ENCODE results near the gene MAGEA8.

Gene MAGEA8

GRCh38 chrX:149837639-149838038 is 43.3 kb upstream of the MAGEA8 start:
- Histone ChIP-seq H3K4me3 (ENCODE audit: low read length in 2 of 2) (no peak overlapping the region), H2AK5ac (ENCODE audit: low read depth, low read length) (no peak overlapping the region), H4K8ac (ENCODE audit: low read depth, low read length) (no peak overlapping the region), H2AFZ (ENCODE audit: low read length) (no peak overlapping the region), H3K14ac (ENCODE audit: low read length) (no peak overlapping the region), H3K4ac (ENCODE audit: low read length) (no peak overlapping the region), H3K36me3 (replicated peaks in 1 of 2; ENCODE audit: control insufficient read depth in 2 of 2, insufficient read depth in 2 of 2, low read length in 2 of 2) (no peaks in the 10 kb centered on the region), H4K91ac (ENCODE audit: low read depth, low read length, poor library complexity) (no peak overlapping the region), H2BK5ac (ENCODE audit: low read length) (no peak overlapping the region), H2BK15ac (ENCODE audit: low read length) (no peak overlapping the region), H3K27ac (replicated peaks; ENCODE audit: low read length) (no peak overlapping the region), H3K27me3 (ENCODE audit: control insufficient read depth in 3 of 3, insufficient read depth in 3 of 3, low read depth in 1 of 3, low read length in 3 of 3) (peaks cover 0 to 5% (median 0%) of the 10 kb centered on the region in 3 experiments), H3K23ac (ENCODE audit: low read depth, low read length, poor library complexity) (no peak overlapping the region), H3K4me2 (ENCODE audit: insufficient read depth, low read length, poor library complexity, severe bottlenecking) (no peak overlapping the region), H3K18ac (ENCODE audit: low read length) (no peak overlapping the region), H3K79me1 (ENCODE audit: low read depth, low read length) (peaks cover 2% of the 10 kb centered on the region), H3K9ac (ENCODE audit: low read depth, low read length, poor library complexity) (no peak overlapping the region), H2BK12ac (ENCODE audit: low read length) (no peak overlapping the region), H3K4me1 (ENCODE audit: control insufficient read depth in 2 of 2, insufficient read depth in 1 of 2, low read depth in 1 of 2, low read length in 2 of 2) (no peaks in the 10 kb centered on the region), H2BK120ac (ENCODE audit: low read depth, low read length) (no peak overlapping the region), H3K9me3 (replicated peaks in 1 of 2; ENCODE audit: control insufficient read depth in 2 of 2, insufficient read depth in 1 of 2, low read depth in 1 of 2, low read length in 2 of 2) (no peaks in the 10 kb centered on the region)
- DNase-seq (ENCODE audit: low spot score) = no peak

- Histone ChIP-seq H3K14ac (ENCODE audit: low read length) (no peak overlapping the region), H3K18ac (ENCODE audit: low read length) (no peak overlapping the region), H2BK120ac (ENCODE audit: low read depth, low read length) (no peak overlapping the region), H4K8ac (ENCODE audit: low read depth, low read length) (no peak overlapping the region), H4K91ac (ENCODE audit: low read depth, low read length, poor library complexity) (no peak overlapping the region), H2BK12ac (ENCODE audit: low read length) (no peak overlapping the region), H3K36me3 (replicated peaks in 1 of 2; ENCODE audit: control insufficient read depth in 2 of 2, insufficient read depth in 2 of 2, low read length in 2 of 2) (no peaks in the 10 kb centered on the region), H2BK5ac (ENCODE audit: low read length) (no peak overlapping the region), H3K79me1 (ENCODE audit: low read depth, low read length) (peaks cover 2% of the 10 kb centered on the region), H3K4me3 (ENCODE audit: low read length in 2 of 2) (no peak overlapping the region), H3K27ac (replicated peaks; ENCODE audit: low read length) (no peak overlapping the region), H2AK5ac (ENCODE audit: low read depth, low read length) (no peak overlapping the region), H3K4ac (ENCODE audit: low read length) (no peak overlapping the region), H3K27me3 (ENCODE audit: control insufficient read depth in 3 of 3, insufficient read depth in 3 of 3, low read depth in 1 of 3, low read length in 3 of 3) (peaks cover 0 to 6% (median 0%) of the 10 kb centered on the region in 3 experiments), H2BK15ac (ENCODE audit: low read length) (no peak overlapping the region), H3K9ac (ENCODE audit: low read depth, low read length, poor library complexity) (no peak overlapping the region), H3K23ac (ENCODE audit: low read depth, low read length, poor library complexity) (no peak overlapping the region), H3K4me1 (ENCODE audit: control insufficient read depth in 2 of 2, insufficient read depth in 1 of 2, low read depth in 1 of 2, low read length in 2 of 2) (no peaks in the 10 kb centered on the region), H3K4me2 (ENCODE audit: insufficient read depth, low read length, poor library complexity, severe bottlenecking) (no peak overlapping the region), H2AFZ (ENCODE audit: low read length) (no peak overlapping the region), H3K9me3 (replicated peaks in 1 of 2; ENCODE audit: control insufficient read depth in 2 of 2, insufficient read depth in 1 of 2, low read depth in 1 of 2, low read length in 2 of 2) (no peaks in the 10 kb centered on the region)
- no peak for DNase-seq (ENCODE audit: low spot score)
- no CpG with 5 or more reads among the region's 2 CpGs for WGBS, 2 donors (ENCODE audit: extremely low coverage in 2 of 2, insufficient read length in 2 of 2, insufficient replicate concordance in 1 of 2)
Measured at GRCh38 chrX:149841929-149842328, 39.1 kb upstream of the MAGEA8 start.

DNA sequence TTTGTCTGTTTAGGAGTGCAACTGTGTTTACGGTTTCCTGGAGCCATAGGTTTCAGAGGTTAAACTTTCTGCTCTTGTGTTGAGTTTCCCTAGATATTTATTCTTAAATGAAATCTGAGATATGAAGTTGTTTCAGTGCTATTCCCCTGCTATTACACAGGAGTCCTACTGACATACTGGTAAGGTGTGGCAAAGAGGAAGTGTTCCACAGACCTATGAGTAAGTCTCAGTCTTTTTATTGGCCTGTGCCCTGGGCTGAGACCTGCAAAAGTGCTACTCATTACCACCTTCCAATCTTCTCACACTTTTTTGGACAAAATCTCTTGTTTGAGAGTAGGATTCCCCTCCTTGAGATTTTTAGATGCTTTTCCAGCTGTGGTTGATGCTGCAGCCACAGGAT is 35.6 kb upstream of the MAGEA8 start:
- Histone ChIP-seq H4K8ac (ENCODE audit: low read depth, low read length) (no peak overlapping the region), H3K23ac (ENCODE audit: low read depth, low read length, poor library complexity) (no peak overlapping the region), H3K36me3 (replicated peaks in 1 of 2; ENCODE audit: control insufficient read depth in 2 of 2, insufficient read depth in 2 of 2, low read length in 2 of 2) (no peaks in the 10 kb centered on the region), H2AFZ (ENCODE audit: low read length) (no peak overlapping the region), H2AK5ac (ENCODE audit: low read depth, low read length) (no peak overlapping the region), H3K9me3 (replicated peaks in 1 of 2; ENCODE audit: control insufficient read depth in 2 of 2, insufficient read depth in 1 of 2, low read depth in 1 of 2, low read length in 2 of 2) (no peaks in the 10 kb centered on the region), H4K91ac (ENCODE audit: low read depth, low read length, poor library complexity) (no peak overlapping the region), H3K9ac (ENCODE audit: low read depth, low read length, poor library complexity) (no peak overlapping the region), H3K4me1 (ENCODE audit: control insufficient read depth in 2 of 2, insufficient read depth in 1 of 2, low read depth in 1 of 2, low read length in 2 of 2) (no peaks in the 10 kb centered on the region), H3K27ac (replicated peaks; ENCODE audit: low read length) (no peak overlapping the region), H2BK12ac (ENCODE audit: low read length) (no peak overlapping the region), H3K4ac (ENCODE audit: low read length) (no peak overlapping the region), H3K79me1 (ENCODE audit: low read depth, low read length) (peaks cover 2% of the 10 kb centered on the region), H3K18ac (ENCODE audit: low read length) (no peak overlapping the region), H2BK15ac (ENCODE audit: low read length) (no peak overlapping the region), H3K27me3 (ENCODE audit: control insufficient read depth in 3 of 3, insufficient read depth in 3 of 3, low read depth in 1 of 3, low read length in 3 of 3) (peaks cover 0 to 3% (median 0%) of the 10 kb centered on the region in 3 experiments), H3K4me2 (ENCODE audit: insufficient read depth, low read length, poor library complexity, severe bottlenecking) (no peak overlapping the region), H3K4me3 (ENCODE audit: low read length in 2 of 2) (no peak overlapping the region), H3K14ac (ENCODE audit: low read length) (no peak overlapping the region), H2BK120ac (ENCODE audit: low read depth, low read length) (no peak overlapping the region), H2BK5ac (ENCODE audit: low read length) (no peak overlapping the region)
- DNase-seq (ENCODE audit: low spot score) = no peak
- WGBS, 2 donors (ENCODE audit: extremely low coverage in 2 of 2, insufficient read length in 2 of 2, insufficient replicate concordance in 1 of 2) = no CpG with 5 or more reads among the region's 1 CpG

GRCh38 chrX:149846789-149847188 is 34.2 kb upstream of the MAGEA8 start:
- no peak overlapping the region for H3K4me3 ChIP-seq (ENCODE audit: low read length in 2 of 2)
- no peak overlapping the region for H2BK15ac ChIP-seq (ENCODE audit: low read length)
- no peaks in the 10 kb centered on the region for H3K36me3 ChIP-seq (replicated peaks in 1 of 2; ENCODE audit: control insufficient read depth in 2 of 2, insufficient read depth in 2 of 2, low read length in 2 of 2)
- H3K14ac ChIP-seq (ENCODE audit: low read length) = no peak overlapping the region
- H2BK5ac ChIP-seq (ENCODE audit: low read length) = no peak overlapping the region
- H2AFZ ChIP-seq (ENCODE audit: low read length) = no peak overlapping the region
- no peak overlapping the region for H3K4me2 ChIP-seq (ENCODE audit: insufficient read depth, low read length, poor library complexity, severe bottlenecking)
- no peak overlapping the region for H3K4ac ChIP-seq (ENCODE audit: low read length)
- WGBS, 2 donors (ENCODE audit: extremely low coverage in 2 of 2, insufficient read length in 2 of 2, insufficient replicate concordance in 1 of 2) = no CpG with 5 or more reads among the region's 3 CpGs
- no peak overlapping the region for H2AK5ac ChIP-seq (ENCODE audit: low read depth, low read length)
- no peak overlapping the region for H3K27ac ChIP-seq (replicated peaks; ENCODE audit: low read length)
- H4K91ac ChIP-seq (ENCODE audit: low read depth, low read length, poor library complexity) = no peak overlapping the region
- H3K23ac ChIP-seq (ENCODE audit: low read depth, low read length, poor library complexity) = no peak overlapping the region
- H3K9me3 ChIP-seq (replicated peaks in 1 of 2; ENCODE audit: control insufficient read depth in 2 of 2, insufficient read depth in 1 of 2, low read depth in 1 of 2, low read length in 2 of 2) = no peaks in the 10 kb centered on the region
- no peaks in the 10 kb centered on the region for H3K79me1 ChIP-seq (ENCODE audit: low read depth, low read length)
- H2BK12ac ChIP-seq (ENCODE audit: low read length) = no peak overlapping the region
- peaks cover 0 to 3% (median 0%) of the 10 kb centered on the region in 3 experiments for H3K27me3 ChIP-seq (ENCODE audit: control insufficient read depth in 3 of 3, insufficient read depth in 3 of 3, low read depth in 1 of 3, low read length in 3 of 3)
- DNase-seq (ENCODE audit: low spot score) = no peak
- H3K18ac ChIP-seq (ENCODE audit: low read length) = no peak overlapping the region
- no peaks in the 10 kb centered on the region for H3K4me1 ChIP-seq (ENCODE audit: control insufficient read depth in 2 of 2, insufficient read depth in 1 of 2, low read depth in 1 of 2, low read length in 2 of 2)
- no peak overlapping the region for H4K8ac ChIP-seq (ENCODE audit: low read depth, low read length)
- no peak overlapping the region for H2BK120ac ChIP-seq (ENCODE audit: low read depth, low read length)
- H3K9ac ChIP-seq (ENCODE audit: low read depth, low read length, poor library complexity) = no peak overlapping the region
